HG03196 (cell line): Measurements from ENCODE around the gene TMEM203.
"Not testable (repeated sequence)": the region's sequence is repeated elsewhere in the genome, so short reads cannot be mapped to it uniquely, and the experiment has no call there.

Experiments used
- ATAC-seq: cut with Tn5 transposase; IDR thresholded peaks from one replicate; pipeline ENCODE4 v1.9.1; 2021; ENCODE audit not compliant: unreplicated experiment

Gene TMEM203

DNA sequence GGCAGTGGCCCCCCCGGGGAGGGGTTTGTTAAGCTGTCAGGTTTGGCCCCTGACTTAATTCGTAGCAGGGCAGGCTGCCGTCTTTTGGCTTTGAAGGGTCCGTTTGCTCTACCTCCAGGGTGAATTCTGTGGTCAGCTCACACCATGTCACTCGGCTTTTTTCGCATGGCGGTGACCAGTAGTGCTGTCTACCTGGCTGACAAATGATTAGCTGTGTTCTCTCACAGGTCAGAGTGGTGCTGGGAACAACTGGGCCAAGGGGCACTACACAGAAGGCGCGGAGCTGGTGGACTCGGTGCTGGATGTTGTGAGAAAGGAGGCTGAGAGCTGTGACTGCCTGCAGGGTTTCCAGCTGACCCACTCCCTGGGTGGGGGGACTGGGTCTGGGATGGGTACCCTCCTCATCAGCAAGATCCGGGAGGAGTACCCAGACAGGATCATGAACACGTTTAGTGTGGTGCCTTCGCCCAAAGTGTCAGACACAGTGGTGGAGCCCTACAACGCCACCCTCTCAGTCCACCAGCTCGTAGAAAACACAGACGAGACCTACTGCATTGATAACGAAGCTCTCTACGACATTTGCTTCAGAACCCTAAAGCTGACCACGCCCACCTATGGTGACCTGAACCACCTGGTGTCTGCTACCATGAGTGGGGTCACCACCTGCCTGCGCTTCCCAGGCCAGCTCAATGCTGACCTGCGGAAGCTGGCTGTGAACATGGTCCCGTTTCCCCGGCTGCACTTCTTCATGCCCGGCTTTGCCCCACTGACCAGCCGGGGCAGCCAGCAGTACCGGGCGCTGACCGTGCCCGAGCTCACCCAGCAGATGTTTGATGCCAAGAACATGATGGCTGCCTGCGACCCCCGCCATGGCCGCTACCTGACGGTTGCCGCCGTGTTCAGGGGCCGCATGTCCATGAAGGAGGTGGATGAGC lies 37.1 kb upstream of the TMEM203 start:
- no peak for ATAC-seq

DNA sequence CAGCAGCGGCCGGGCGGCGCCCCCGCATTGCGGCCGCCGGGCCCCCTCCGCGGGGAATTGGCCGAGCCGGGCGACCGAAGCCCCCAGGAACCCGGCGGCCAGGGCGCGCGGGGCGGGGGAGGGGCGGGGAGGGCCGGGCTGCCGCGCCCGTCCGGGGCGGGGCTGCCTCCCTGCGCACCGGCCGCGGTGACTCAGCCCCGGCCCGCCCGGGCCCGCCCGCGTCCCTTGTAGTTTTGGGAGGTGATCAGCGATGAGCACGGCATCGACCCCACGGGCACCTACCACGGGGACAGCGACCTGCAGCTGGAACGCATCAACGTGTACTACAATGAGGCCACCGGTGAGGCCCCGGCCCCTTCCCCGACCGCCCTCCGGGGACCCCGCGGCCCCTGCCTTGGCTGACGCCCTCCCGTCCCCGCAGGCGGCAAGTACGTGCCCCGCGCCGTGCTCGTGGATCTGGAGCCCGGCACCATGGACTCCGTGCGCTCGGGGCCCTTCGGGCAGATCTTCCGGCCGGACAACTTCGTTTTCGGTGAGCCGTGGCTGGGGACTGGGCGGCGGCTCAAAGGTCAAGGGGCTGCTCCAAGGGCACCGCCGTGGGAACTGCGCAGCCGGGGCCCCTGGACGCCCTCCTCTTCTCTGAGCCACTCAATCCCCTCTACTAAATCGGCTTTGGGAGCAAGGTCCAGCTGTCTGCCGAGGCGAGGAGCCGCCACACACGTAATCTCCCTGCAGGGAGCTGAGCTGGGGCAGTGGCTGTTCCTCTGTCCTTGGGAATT lies 36.2 kb upstream of the TMEM203 start:
- peak; percentile 6 for ATAC-seq

DNA sequence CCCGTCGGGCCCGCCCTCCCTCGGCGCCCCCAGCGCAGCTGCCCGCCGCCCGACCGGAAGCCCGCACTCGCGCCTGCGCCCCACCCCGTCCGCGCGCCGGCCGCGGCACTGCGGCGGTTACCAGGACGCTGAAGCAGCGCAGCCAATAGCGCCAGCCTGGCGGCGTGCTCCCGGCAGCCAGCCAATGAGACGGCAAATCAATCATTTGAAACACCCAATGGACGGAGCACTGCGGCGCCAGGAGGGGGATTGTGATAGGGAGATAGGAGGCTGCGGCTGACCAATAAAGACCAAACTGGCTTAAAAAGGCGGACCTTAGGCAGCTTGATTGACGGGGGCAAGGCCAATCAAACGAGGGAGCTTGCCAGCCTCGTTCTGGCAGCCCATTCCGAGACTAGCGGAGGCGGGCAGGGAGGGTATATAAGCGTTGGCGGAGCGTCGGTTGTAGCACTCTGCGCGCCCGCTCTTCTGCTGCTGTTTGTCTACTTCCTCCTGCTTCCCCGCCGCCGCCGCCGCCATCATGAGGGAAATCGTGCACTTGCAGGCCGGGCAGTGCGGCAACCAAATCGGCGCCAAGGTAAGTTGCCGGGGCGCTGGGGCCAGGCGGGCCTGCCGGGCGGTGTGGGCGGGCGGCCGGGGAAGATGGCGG lies 35.5 kb upstream of the TMEM203 start, which contains the start of gene TUBB4B:
Gene TUBB4B, plus strand, starts transcription at position 447 of the 649 bp plus-strand sequence. Its CDS starts 74 bp downstream, at position 521.
- peak; percentile 69 for ATAC-seq

GRCh38 chr9:137240318-137240840 lies 34.9 kb upstream of the TMEM203 start:
- peak; percentile 21 for ATAC-seq

GRCh38 chr9:137239541-137240200 lies 34.2 kb upstream of the TMEM203 start:
- ATAC-seq = not testable (repeated sequence)

DNA sequence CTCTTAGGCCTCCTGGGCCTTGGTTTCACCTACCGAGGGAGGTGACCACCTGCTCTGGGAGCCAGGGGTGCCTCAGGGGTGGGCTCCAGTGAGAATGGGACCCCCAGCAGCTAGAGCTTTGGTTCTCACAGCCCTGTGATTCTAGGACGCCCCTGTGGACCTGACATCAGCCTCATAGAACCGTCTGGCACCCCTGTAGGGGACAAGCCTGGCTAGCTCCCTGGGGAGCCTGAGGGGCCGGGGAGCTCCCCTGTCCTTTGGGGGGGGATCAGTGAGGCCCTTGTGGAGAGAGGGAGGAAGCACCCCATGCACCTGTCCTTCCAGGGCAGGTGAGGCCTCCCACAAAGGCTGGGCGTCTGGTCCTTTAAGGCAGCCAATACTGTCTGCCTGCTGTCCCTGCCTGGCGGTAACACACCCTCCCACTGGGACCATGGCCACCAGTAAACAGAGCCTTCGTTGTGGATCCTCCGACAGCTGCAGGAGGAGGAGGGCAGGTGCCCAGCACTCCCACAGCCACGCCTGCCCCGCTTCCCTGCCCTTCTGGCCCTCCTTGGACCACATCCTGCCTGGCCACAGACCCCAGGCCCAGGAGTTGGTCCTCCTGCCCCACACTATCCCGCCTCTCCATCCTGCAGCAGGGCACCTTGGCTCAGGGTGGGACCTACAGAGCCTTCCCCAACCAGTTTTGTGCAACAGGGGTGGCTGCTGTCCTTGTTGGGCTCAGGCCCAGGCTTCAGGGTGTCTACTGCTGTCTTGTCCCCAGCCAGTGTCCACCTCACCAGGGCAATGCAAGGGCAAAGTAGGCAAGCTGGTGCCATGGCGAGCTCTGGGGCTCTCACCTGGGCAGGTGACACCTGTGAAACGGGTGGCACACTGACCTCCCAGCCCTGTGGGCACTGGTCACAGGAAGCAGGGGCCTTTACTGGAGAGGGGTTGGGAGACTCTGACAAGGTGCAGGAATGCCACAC lies 32.6 kb upstream of the TMEM203 start:
- no peak for ATAC-seq

DNA sequence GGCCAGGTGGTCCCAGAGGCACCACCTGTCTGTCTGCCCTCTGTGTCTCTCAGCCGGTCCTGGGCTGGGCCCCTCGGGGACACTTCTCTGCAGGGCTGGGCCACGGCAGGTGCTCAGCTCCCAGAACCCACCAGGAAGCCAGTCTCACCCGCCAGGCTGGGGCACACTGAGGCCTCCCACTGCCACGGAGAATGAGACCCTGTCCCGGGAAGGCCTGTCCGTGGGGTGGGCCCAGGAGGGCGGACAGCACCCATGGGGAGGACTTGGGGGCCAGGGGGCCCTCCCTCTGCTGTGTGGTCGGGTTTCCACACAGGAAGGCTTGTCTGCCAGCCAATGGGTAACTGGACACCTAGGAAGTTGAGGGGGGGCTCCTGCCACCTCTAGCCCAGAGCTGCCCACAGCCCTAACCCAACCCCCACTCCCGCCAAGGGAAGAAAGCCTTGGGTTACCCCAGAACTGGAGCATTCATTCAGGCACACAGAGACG lies 31.5 kb upstream of the TMEM203 start:
- ATAC-seq = no peak

DNA sequence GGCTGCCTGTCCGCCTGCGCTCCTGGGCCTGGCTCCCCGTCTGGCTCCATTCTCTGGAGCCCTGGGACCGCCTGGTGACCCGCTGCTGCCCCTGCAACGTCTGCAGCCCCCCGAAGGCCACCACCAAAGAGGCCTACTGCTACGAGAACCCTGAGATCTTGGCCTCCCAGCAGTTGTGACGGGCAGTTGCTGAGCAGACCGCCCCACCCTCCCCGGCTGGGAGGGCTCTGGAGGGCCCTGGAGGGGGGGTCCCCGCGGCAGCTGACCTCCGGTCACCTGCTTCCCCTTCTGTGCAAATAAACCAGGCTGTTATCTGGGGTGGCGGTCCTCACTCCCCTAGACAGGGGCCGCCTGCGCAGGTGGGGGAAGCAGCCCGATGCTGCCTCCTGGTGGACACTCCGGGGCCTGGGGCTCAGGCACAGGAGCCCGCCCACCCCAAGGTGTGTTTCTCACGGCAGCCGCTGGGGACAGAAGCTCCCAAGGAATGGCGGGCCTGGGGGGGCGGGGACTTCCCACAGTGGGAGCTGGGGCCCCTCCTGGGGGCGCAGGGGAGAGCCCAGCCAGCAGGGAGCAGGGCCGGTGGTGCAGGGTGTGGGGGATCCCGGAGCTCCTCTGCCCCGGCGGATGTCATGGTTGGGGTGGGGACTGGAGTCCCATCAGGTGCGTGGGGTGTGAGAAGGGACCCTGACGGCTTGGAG lies 30.9 kb upstream of the TMEM203 start:
- no peak for ATAC-seq

GRCh38 chr9:137235424-137236237 lies 30.2 kb upstream of the TMEM203 start:
- ATAC-seq = no peak

- no peak for ATAC-seq
Observed at GRCh38 chr9:137234758-137235423, 29.4 kb upstream of the TMEM203 start.

GRCh38 chr9:137234055-137234697 lies 28.7 kb upstream of the TMEM203 start:
- no peak for ATAC-seq

DNA sequence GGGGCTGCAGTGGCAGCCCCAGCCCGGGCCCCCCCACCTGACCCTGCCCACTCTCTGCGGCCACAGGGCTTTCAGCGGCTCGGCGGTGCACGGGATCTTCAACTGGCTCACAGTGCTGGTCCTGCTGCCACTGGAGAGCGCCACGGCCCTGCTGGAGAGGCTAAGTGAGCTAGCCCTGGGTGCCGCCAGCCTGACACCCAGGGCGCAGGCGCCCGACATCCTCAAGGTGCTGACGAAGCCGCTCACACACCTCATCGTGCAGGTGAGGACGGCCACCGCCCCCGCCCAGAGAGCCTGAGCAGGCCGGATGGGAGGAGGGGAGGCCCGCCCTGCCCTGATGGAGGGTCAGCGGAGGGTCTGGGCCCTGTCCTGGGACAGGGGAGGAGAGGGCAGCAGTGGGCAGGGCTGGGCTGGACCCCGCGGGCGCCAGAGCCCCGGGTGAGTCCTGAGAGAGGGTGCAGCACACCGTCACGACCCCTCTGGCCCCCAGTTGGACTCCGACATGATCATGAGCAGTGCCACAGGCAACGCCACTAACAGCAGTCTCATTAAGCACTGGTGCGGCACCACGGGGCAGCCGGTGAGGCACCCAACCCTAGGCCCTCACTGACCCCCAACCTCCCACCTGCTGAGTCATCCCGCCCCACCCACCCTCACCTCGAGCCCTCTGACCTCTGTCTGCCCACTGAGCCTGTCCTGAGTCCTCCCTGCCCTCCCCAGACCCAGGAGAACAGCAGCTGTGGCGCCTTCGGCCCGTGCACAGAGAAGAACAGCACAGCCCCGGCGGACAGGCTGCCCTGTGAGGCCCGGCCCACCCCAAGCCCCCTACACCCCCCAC lies 27.9 kb upstream of the TMEM203 start:
- no peak for ATAC-seq

DNA sequence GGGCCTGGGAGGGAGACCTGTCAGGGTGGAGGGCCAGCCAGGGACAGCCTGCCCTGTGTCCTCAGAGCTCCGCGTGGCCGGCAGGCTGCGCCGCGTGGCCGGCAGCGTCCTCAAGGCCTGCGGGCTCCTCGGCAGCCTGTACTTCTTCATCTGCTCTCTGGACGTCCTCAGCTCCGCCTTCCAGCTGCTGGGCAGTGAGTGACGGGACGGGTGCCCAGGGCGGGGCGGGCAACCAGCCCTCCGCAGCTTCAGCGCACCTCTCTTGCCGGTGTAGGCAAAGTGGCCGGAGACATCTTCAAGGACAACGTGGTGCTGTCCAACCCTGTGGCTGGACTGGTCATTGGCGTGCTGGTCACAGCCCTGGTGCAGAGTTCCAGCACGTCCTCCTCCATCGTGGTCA lies 27.1 kb upstream of the TMEM203 start:
- ATAC-seq = no peak

DNA sequence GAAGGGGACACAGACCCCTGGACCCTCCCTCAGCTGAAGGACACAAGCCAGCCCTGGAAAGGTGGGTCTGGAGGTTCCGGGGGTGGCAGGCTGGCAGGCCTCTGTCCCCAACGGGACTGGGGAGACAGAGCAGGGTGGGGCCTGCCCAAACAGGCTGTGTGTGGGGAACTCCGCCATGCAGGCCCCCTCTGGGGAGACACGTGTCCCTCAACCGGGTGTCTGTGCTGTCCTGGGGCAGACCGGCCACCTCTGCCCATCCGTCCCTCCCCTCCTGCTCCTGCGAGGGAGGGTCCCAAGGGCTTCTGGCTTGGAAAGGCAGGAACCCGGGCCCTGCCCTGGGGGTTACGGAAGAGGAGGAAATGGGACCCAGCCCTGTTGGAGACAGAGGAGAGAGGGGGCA lies 26.7 kb upstream of the TMEM203 start:
- no peak for ATAC-seq

- ATAC-seq = no peak
Observed at GRCh38 chr9:137231372-137232039, 26.1 kb upstream of the TMEM203 start.
